Fibroblast of lung (primary cell): ENCODE results near the gene KLHL25. TPM values are rescaled to one million over a fixed set of nuclear protein-coding genes. Genes with fewer than 3 reads are reported as not detected.

Source experiments
- DNase-seq, 2 donors: peaks; one replicate each; pipeline versions ENCODE4 v3.0.0 to v3.0.0-alpha.2; 2010; ENCODE audit warnings: low read depth in 2 of 2
- H2AFZ ChIP-seq: 2 replicates; pipeline ENCODE4 v1.5.1; 2012; ENCODE audit warnings: low read length, control low read depth, inconsistent platforms
- H3K27ac ChIP-seq: 2 replicates; pipeline ENCODE4 v1.5.1; 2011; ENCODE audit warnings: low read length, control low read depth; ENCODE audit not compliant: insufficient read depth
- H3K27me3 ChIP-seq: 2 replicates; pipeline ENCODE4 v1.5.1; 2011; ENCODE audit warnings: mild to moderate bottlenecking, low read length; ENCODE audit not compliant: control insufficient read depth, insufficient read depth
- H3K36me3 ChIP-seq: 2 replicates; pipeline ENCODE4 v1.5.1; 2011; ENCODE audit warnings: low read length; ENCODE audit not compliant: control insufficient read depth, insufficient read depth
- H3K4me1 ChIP-seq: 2 replicates; pipeline ENCODE4 v1.5.1; 2011; ENCODE audit warnings: low read length; ENCODE audit not compliant: control insufficient read depth, insufficient read depth; ENCODE audit errors: extremely low read depth
- H3K4me2 ChIP-seq: 2 replicates; pipeline ENCODE4 v1.5.1; 2011; ENCODE audit warnings: low read length, control low read depth; ENCODE audit not compliant: insufficient read depth; ENCODE audit errors: extremely low read depth
- H3K4me3 ChIP-seq, 4 experiments: fragments of 200-600 bp in 1 of 4; sonication (generic) in 1 of 4; replicated peaks in 1 of 4; 2 replicates each; pipeline ENCODE4 v1.5.1; 2011 to 2016; ENCODE audit warnings: low read length in 4 of 4, low read depth in 3 of 4, mild to moderate bottlenecking in 3 of 4, control low read depth in 2 of 4, inconsistent platforms in 1 of 4, mixed read lengths in 1 of 4; ENCODE audit not compliant: insufficient read depth in 1 of 4; ENCODE audit errors: control extremely low read depth in 1 of 4
- H3K79me2 ChIP-seq: 2 replicates; pipeline ENCODE4 v1.5.1; 2012; ENCODE audit warnings: mild to moderate bottlenecking, low read length, inconsistent platforms; ENCODE audit not compliant: control insufficient read depth, insufficient read depth
- H3K9ac ChIP-seq: 2 replicates; pipeline ENCODE4 v1.5.1; 2011; ENCODE audit warnings: mild to moderate bottlenecking, low read length, control low read depth; ENCODE audit not compliant: insufficient read depth
- H3K9me3 ChIP-seq: 2 replicates; pipeline ENCODE4 v1.5.1; 2012; ENCODE audit warnings: low read depth, low read length; ENCODE audit not compliant: control insufficient read depth, insufficient read depth
- H4K20me1 ChIP-seq: 2 replicates; pipeline ENCODE4 v1.5.1; 2011; ENCODE audit warnings: low read length; ENCODE audit not compliant: control insufficient read depth, insufficient read depth; ENCODE audit errors: extremely low read depth
- CTCF ChIP-seq, 2 donors: IDR thresholded peaks in 1 of 2; conservative IDR thresholded peaks in 1 of 2; 1 replicate in 1 of 2; 2 replicates in 1 of 2; pipeline ENCODE4 v1.5.1; 2011 to 2012; ENCODE audit warnings: low read length in 2 of 2, control low read depth in 1 of 2, inconsistent platforms in 1 of 2, low read depth in 1 of 2, mild to moderate bottlenecking in 1 of 2
- EZH2 ChIP-seq: IDR thresholded peaks from 2 replicates; pipeline ENCODE4 v1.5.1; 2012; ENCODE audit warnings: low read length, control low read depth, mild to moderate bottlenecking; ENCODE audit errors: missing control alignments
- polyA plus RNA-seq, 2 donors: library from polyadenylated mRNA; depleted of rRNA in 1 of 2; stranded (reverse) in 1 of 2; unstranded in 1 of 2; fragments of >200 nt; gene quantifications; 2 replicates each; pipeline ENCODE4 v1.2.1, GENCODE V29; 2011 to 2012; ENCODE audit warnings: missing spikeins in 1 of 2
- total RNA-seq: library from RNA; depleted of rRNA; stranded (reverse); fragments of >200 nt; gene quantifications from 2 replicates; pipeline ENCODE4 v1.2.1, GENCODE V29; 2014

KLHL25 gene
- total and polyA plus RNA-seq, 2 donors (not counting 1 experiment from before 2014, with no cell fraction given), result 1.4 to 5.4 TPM

GRCh38 chr15:85757073-85757938 lies 37.4 kb downstream of the KLHL25 start:
- no peak for DNase-seq
- H3K9ac ChIP-seq, result no peak overlapping the region
- no peak overlapping the region for H3K27ac ChIP-seq
- no peaks in the 10 kb centered on the region for H3K36me3 ChIP-seq
- H2AFZ ChIP-seq, result no peak overlapping the region
- no peak overlapping the region for H3K4me2 ChIP-seq
- no peaks in the 10 kb centered on the region for H3K9me3 ChIP-seq
- H3K79me2 ChIP-seq, result no peaks in the 10 kb centered on the region
- no peaks in the 10 kb centered on the region for H3K27me3 ChIP-seq
- H3K4me3 ChIP-seq, result no peak overlapping the region
- no peaks in the 10 kb centered on the region for H3K4me1 ChIP-seq
- no peaks in the 10 kb centered on the region for H4K20me1 ChIP-seq
- TF ChIP-seq EZH2 (no peak), CTCF (conservative IDR thresholded peaks at IDR 0.05 in 1 of 2, IDR thresholded peaks at IDR 0.05 in 1 of 2; ENCODE audit: low read depth in 1 of 2, low read length in 2 of 2) (no peak)

- Histone ChIP-seq H3K27ac (no peak overlapping the region), H3K36me3 (no peaks in the 10 kb centered on the region), H3K4me3 (no peak overlapping the region), H3K4me1 (no peaks in the 10 kb centered on the region), H3K4me2 (no peak overlapping the region), H2AFZ (no peak overlapping the region), H3K9me3 (no peaks in the 10 kb centered on the region), H3K79me2 (no peaks in the 10 kb centered on the region), H3K9ac (no peak overlapping the region), H3K27me3 (no peaks in the 10 kb centered on the region), H4K20me1 (no peaks in the 10 kb centered on the region)
- no peak for DNase-seq
- no peak for TF ChIP-seq EZH2
- no peak for TF ChIP-seq CTCF (conservative IDR thresholded peaks at IDR 0.05 in 1 of 2, IDR thresholded peaks at IDR 0.05 in 1 of 2; ENCODE audit: low read depth in 1 of 2, low read length in 2 of 2)
Measured at GRCh38 chr15:85756411-85757072, 38.2 kb downstream of the KLHL25 start.

- DNase-seq, result no peak
Measured at GRCh38 chr15:85755942-85756341, 38.8 kb downstream of the KLHL25 start.

More at GRCh38 chr15:85755942-85756341, 38.8 kb downstream of the KLHL25 start:
- Histone ChIP-seq H2AFZ (no peak overlapping the region), H3K79me2 (no peaks in the 10 kb centered on the region), H3K9ac (no peak overlapping the region), H3K27ac (no peak overlapping the region), H3K36me3 (no peaks in the 10 kb centered on the region), H3K4me1 (no peaks in the 10 kb centered on the region), H3K4me3 (no peak overlapping the region), H3K9me3 (no peaks in the 10 kb centered on the region), H3K27me3 (no peaks in the 10 kb centered on the region), H3K4me2 (no peak overlapping the region), H4K20me1 (no peaks in the 10 kb centered on the region)
- TF ChIP-seq CTCF (conservative IDR thresholded peaks at IDR 0.05 in 1 of 2, IDR thresholded peaks at IDR 0.05 in 1 of 2; ENCODE audit: low read depth in 1 of 2, low read length in 2 of 2) (no peak), EZH2 (no peak)
